ENCODE results near the gene SPPL3. TPM values are rescaled to one million over a fixed set of nuclear protein-coding genes. Genes with fewer than 3 reads are reported as not detected.

The SPPL3 gene
- total RNA-seq, 1 experiment from 2014 or later: 39.7 TPM

GRCh38 chr12:120798696-120799095, 105.5 kb downstream of the SPPL3 start:
- H4K20me1 ChIP-seq (ENCODE audit: insufficient read depth): no peaks in the 10 kb centered on the region
- intact Hi-C loops (cut with micrococcal nuclease): no loop called here
- no peak overlapping the region for H3K4me3 ChIP-seq (replicated peaks in 1 of 2; ENCODE audit: low read depth in 1 of 2, low read length in 2 of 2)
- BruUV-seq (replicated peaks): no TSS peak
- no peak for TF ChIP-seq RAD21 (IDR thresholded peaks at IDR 0.05; ENCODE audit: low read depth)
- TF ChIP-seq EGR1 (IDR thresholded peaks at IDR 0.05; ENCODE audit: low read depth): no peak
- no peak for TF ChIP-seq TCF7L2 (IDR thresholded peaks at IDR 0.05; ENCODE audit: borderline replicate concordance, extremely low read depth, insufficient read depth, insufficient read length)
- TF ChIP-seq POLR2A (IDR thresholded peaks at IDR 0.05; ENCODE audit: borderline replicate concordance, extremely low read depth, insufficient read depth, insufficient read length): no peak
- TF ChIP-seq, protein P1, sequence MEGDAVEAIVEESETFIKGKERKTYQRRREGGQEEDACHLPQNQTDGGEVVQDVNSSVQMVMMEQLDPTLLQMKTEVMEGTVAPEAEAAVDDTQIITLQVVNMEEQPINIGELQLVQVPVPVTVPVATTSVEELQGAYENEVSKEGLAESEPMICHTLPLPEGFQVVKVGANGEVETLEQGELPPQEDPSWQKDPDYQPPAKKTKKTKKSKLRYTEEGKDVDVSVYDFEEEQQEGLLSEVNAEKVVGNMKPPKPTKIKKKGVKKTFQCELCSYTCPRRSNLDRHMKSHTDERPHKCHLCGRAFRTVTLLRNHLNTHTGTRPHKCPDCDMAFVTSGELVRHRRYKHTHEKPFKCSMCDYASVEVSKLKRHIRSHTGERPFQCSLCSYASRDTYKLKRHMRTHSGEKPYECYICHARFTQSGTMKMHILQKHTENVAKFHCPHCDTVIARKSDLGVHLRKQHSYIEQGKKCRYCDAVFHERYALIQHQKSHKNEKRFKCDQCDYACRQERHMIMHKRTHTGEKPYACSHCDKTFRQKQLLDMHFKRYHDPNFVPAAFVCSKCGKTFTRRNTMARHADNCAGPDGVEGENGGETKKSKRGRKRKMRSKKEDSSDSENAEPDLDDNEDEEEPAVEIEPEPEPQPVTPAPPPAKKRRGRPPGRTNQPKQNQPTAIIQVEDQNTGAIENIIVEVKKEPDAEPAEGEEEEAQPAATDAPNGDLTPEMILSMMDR (IDR thresholded peaks at IDR 0.05 in 2 of 3, conservative IDR thresholded peaks at IDR 0.05 in 1 of 3; ENCODE audit: borderline replicate concordance in 1 of 3, insufficient read depth in 1 of 3, low read depth in 2 of 3, low read length in 2 of 3): no peak
- TF ChIP-seq, protein P2, sequence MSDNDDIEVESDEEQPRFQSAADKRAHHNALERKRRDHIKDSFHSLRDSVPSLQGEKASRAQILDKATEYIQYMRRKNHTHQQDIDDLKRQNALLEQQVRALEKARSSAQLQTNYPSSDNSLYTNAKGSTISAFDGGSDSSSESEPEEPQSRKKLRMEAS (IDR thresholded peaks at IDR 0.05): no peak
- no peak for TF ChIP-seq ATF3 (IDR thresholded peaks at IDR 0.05)
- no peak for TF ChIP-seq SRF (IDR thresholded peaks at IDR 0.05; ENCODE audit: low read depth)
- TF ChIP-seq CEBPB (IDR thresholded peaks at IDR 0.05; ENCODE audit: low read depth): no peak
- TF ChIP-seq SIN3A (IDR thresholded peaks at IDR 0.05; ENCODE audit: low read depth): no peak
- no peak for TF ChIP-seq ELF1 (IDR thresholded peaks at IDR 0.05; ENCODE audit: borderline replicate concordance, low read depth)
- TF ChIP-seq CBX3 (IDR thresholded peaks at IDR 0.05; ENCODE audit: low read depth): no peak
- no peak for TF ChIP-seq FOSL1 (IDR thresholded peaks at IDR 0.05; ENCODE audit: low read depth)
- TF ChIP-seq YY1 (IDR thresholded peaks at IDR 0.05; ENCODE audit: extremely low read depth, insufficient replicate concordance, low read depth, low read length): no peak
- TF ChIP-seq EZH2phosphoT487 (IDR thresholded peaks at IDR 0.05; ENCODE audit: borderline replicate concordance): no peak
- TF ChIP-seq, protein P3, sequence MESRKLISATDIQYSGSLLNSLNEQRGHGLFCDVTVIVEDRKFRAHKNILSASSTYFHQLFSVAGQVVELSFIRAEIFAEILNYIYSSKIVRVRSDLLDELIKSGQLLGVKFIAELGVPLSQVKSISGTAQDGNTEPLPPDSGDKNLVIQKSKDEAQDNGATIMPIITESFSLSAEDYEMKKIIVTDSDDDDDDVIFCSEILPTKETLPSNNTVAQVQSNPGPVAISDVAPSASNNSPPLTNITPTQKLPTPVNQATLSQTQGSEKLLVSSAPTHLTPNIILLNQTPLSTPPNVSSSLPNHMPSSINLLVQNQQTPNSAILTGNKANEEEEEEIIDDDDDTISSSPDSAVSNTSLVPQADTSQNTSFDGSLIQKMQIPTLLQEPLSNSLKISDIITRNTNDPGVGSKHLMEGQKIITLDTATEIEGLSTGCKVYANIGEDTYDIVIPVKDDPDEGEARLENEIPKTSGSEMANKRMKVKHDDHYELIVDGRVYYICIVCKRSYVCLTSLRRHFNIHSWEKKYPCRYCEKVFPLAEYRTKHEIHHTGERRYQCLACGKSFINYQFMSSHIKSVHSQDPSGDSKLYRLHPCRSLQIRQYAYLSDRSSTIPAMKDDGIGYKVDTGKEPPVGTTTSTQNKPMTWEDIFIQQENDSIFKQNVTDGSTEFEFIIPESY (IDR thresholded peaks at IDR 0.05; ENCODE audit: extremely low read depth, insufficient replicate concordance, low read length): no peak
- no peak for TF ChIP-seq EZH2 (IDR thresholded peaks at IDR 0.05)
- no peak overlapping the region for H3K4me2 ChIP-seq (ENCODE audit: low read length)
- no peak overlapping the region for H2AFZ ChIP-seq (ENCODE audit: low read depth, low read length, poor library complexity, severe bottlenecking)
- ChIA-PET CTCF (interaction anchor here (0.7 kb wide), 1 partner anchor 173 kb away, joined by 4 read pairs; no protein-coding TSS in a partner anchor), POLR2A (no interaction called here), RAD21 (ENCODE audit: low non-redundant PET in 1 of 2, low total read pairs in 2 of 2, uncharacterized antibody in 2 of 2, unreplicated experiment in 2 of 2) (no interaction called here)
- no peak for ATAC-seq
- H3K9me2 ChIP-seq (ENCODE audit: insufficient read depth): no peaks in the 10 kb centered on the region
- no peaks in the 10 kb centered on the region; the same call in 1 of the 2 replicates for H3K79me2 ChIP-seq (ENCODE audit: insufficient read depth, low read length)
- no peak overlapping the region for H3K27ac ChIP-seq (ENCODE audit: low read depth, low read length)
- peaks cover 0 to 15% of the 10 kb centered on the region in 2 experiments; a peak in 1 of 4 replicates for H3K9me3 ChIP-seq (ENCODE audit: control insufficient read depth in 1 of 2, insufficient read depth in 1 of 2, low read depth in 1 of 2, low read length in 2 of 2)
- H3K36me3 ChIP-seq (ENCODE audit: control insufficient read depth in 1 of 2, insufficient read depth in 2 of 2, low read length in 2 of 2): no peaks in the 10 kb centered on the region; a peak in 1 of 4 replicates
- no peak for DNase-seq (ENCODE audit: low read depth, low spot score)
- no peaks in the 10 kb centered on the region for H3K27me3 ChIP-seq (ENCODE audit: insufficient read depth, low read length)
- H3K9ac ChIP-seq (ENCODE audit: low read length): no peak overlapping the region
- peaks cover 0 to 4% of the 10 kb centered on the region in 2 experiments; a peak in 1 of 4 replicates for H3K4me1 ChIP-seq (ENCODE audit: control insufficient read depth in 1 of 2, insufficient read depth in 2 of 2, low read length in 2 of 2)

All from HCT116 (cell line).